GM06990 (cell line): ENCODE data around the gene ERICH6.

Source experiments
- DNase-seq: peaks from one replicate; pipeline ENCODE4 v3.0.0-alpha.2; 2011; ENCODE audit not compliant: insufficient read length; ENCODE audit errors: extremely low read depth
- H3K27me3 ChIP-seq: replicated peaks from 2 replicates; pipeline ENCODE4 v1.6.0; 2011; ENCODE audit warnings: low read length; ENCODE audit not compliant: control insufficient read depth, insufficient read depth
- H3K36me3 ChIP-seq: 2 replicates; pipeline ENCODE4 v1.5.1; 2011; ENCODE audit warnings: low read length; ENCODE audit not compliant: control insufficient read depth, insufficient read depth
- H3K4me3 ChIP-seq: replicated peaks from 2 replicates; pipeline ENCODE4 v1.5.1; 2011; ENCODE audit warnings: low read depth, mild to moderate bottlenecking, control low read depth, low read length
- TF ChIP-seq, protein P1 (sequence below): IDR thresholded peaks from 2 replicates; pipeline ENCODE4 v1.5.1; 2011; ENCODE audit warnings: low read length, control low read depth, mild to moderate bottlenecking, inconsistent platforms; ENCODE audit not compliant: insufficient read depth, poor library complexity, severe bottlenecking

Gene ERICH6

DNA sequence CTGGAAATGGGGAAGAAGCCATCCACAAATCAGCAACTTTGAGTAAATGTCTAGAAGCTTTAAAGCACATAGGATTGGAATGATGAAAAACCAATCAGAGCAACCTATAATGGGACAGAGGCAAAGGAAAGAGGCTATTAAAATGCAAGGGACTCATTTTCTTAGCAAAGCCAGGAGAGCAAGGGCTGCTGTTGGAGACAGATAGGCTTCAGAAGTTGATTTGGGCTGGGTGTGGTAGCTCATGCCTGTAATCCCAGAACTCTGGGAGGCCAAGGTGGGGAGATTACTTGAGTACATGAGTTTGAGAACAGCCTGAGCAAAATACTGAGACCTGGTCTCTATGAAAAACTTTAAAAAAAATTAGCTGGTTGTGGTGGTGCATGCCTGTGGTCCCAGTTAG, 16.1 kb downstream of the ERICH6 start:
- no peak overlapping the region for H3K4me3 ChIP-seq
- no peak for DNase-seq
- H3K27me3 ChIP-seq = no peaks in the 10 kb centered on the region
- TF ChIP-seq, protein P1, sequence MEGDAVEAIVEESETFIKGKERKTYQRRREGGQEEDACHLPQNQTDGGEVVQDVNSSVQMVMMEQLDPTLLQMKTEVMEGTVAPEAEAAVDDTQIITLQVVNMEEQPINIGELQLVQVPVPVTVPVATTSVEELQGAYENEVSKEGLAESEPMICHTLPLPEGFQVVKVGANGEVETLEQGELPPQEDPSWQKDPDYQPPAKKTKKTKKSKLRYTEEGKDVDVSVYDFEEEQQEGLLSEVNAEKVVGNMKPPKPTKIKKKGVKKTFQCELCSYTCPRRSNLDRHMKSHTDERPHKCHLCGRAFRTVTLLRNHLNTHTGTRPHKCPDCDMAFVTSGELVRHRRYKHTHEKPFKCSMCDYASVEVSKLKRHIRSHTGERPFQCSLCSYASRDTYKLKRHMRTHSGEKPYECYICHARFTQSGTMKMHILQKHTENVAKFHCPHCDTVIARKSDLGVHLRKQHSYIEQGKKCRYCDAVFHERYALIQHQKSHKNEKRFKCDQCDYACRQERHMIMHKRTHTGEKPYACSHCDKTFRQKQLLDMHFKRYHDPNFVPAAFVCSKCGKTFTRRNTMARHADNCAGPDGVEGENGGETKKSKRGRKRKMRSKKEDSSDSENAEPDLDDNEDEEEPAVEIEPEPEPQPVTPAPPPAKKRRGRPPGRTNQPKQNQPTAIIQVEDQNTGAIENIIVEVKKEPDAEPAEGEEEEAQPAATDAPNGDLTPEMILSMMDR = no peak
- H3K36me3 ChIP-seq = no peaks in the 10 kb centered on the region

DNA sequence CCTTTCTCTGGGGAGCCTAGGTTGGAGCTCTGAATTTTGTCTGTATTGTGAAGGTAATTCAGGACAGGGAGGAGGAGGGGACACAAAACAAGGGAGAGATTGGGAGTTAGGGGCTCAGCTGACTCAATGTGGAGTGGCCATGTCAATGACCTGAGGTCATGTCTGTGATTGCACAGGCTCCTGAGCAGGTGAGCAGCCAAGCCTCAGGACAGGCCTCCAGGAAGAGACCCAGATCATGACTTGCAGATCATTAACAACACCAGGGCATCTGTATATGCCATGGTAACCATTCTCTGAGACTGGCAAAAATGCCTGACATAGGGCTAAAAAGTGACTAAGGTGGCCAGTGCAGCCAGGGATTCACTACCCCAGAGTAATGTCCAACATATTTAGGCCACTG, 20.9 kb downstream of the ERICH6 start:
- Histone ChIP-seq H3K27me3 (no peaks in the 10 kb centered on the region), H3K4me3 (no peak overlapping the region), H3K36me3 (no peaks in the 10 kb centered on the region)
- TF ChIP-seq, protein P1 = no peak
- no peak for DNase-seq

DNA sequence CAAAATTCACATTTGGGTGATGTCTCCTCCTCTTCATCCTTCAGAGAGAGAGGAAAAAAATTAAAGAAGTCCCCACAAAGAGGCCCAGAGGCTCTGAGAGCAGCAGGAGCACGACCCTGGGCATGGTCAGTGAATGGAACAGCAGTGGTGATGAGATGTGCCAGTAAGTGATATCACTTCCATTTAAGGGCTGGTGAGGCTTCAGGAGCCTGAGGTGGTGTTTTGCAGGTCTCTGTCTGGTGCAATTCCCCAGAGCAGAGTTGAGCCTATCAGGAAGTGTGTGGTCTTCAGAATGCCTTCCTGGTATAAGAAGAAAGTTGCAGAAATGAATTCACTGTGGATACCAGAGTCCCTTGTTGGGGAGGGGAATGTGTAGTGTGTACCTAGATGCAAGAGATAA, 21.4 kb downstream of the ERICH6 start:
- no peak for DNase-seq
- TF ChIP-seq, protein P1 = no peak

DNA sequence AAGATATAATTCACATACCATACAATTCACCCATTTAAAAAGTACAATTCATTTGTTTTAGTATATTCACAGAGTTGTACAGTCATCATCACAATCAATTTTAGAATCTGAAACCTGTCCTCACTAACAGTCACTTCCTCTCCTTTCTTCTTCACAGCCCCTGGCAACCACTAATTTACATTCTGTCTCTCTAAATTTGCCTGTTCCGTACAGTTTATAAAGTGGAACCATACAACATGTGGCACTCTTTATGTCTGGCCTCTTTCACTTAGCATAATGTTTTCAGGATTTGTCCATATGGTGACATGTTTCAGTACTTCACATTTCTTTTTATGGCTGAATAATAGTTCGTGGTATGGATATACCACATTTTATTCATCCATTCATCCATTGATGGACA, 22.7 kb downstream of the ERICH6 start:
- H3K36me3 ChIP-seq = no peaks in the 10 kb centered on the region
- peak; percentile 52 for DNase-seq
- no peak overlapping the region for H3K4me3 ChIP-seq
- no peaks in the 10 kb centered on the region for H3K27me3 ChIP-seq
- TF ChIP-seq, protein P1 = no peak

More for the DNA sequence above, 21.4 kb downstream of the ERICH6 start:
- Histone ChIP-seq H3K27me3 (no peaks in the 10 kb centered on the region), H3K4me3 (no peak overlapping the region), H3K36me3 (no peaks in the 10 kb centered on the region)

DNA sequence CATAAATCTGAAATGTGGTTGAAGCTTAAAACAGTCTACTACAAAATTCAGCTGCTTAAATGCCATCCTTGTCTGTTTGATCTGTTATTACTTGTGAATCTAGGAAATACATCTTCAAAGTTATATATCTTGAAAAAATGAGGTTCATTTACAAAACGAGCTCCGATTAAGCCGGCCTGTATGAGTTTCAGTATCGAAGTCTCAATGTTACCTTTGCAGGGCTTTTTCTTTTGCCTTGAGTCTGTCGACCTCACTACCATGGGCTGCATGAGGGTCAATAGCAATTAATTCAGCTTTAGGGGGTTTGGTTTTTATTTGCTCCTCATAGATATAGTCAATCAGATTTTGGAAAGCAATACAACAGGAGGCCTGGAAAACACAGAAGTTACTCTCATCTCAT, 23.2 kb downstream of the ERICH6 start:
- DNase-seq = peak; percentile 8
- Histone ChIP-seq H3K27me3 (no peaks in the 10 kb centered on the region), H3K4me3 (no peak overlapping the region), H3K36me3 (no peaks in the 10 kb centered on the region)
- TF ChIP-seq, protein P1 = no peak

DNA sequence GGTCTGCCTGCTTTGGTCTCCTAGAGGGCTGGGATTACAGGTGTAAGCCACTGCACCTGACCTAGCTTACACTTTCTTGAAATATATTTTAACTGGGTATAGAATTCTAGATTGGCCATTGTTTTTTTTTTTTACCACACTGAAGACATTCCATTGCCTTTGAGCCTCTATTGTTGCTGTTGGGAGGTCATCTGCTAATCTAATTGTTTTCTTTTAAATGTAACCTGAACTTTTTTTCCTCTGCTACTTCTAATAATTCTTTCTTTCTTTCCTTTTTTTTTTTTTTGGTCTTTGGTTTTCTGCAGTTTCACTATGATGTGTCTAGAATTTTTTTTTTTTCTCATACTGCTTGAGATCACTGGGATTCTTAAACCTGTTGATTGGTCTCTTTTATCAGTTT, 28.1 kb downstream of the ERICH6 start:
- DNase-seq = no peak
- TF ChIP-seq, protein P1 = no peak
- Histone ChIP-seq H3K27me3 (no peaks in the 10 kb centered on the region), H3K36me3 (no peaks in the 10 kb centered on the region), H3K4me3 (no peak overlapping the region)
